HUES6 (cell line): ENCODE data around the gene DYRK1B.
"Not testable (repeated sequence)": the region's sequence is repeated elsewhere in the genome, so short reads cannot be mapped to it uniquely, and the experiment has no call there.

Experiments used
- H3K27ac ChIP-seq: 2 replicates; pipeline ENCODE4 v1.7.0; 2013; ENCODE audit warnings: low read depth, mild to moderate bottlenecking, low read length, inconsistent platforms
- H3K27me3 ChIP-seq: 2 replicates; pipeline ENCODE4 v1.6.1; 2013; ENCODE audit warnings: low read length; ENCODE audit not compliant: control insufficient read depth, insufficient read depth
- H3K36me3 ChIP-seq: 2 replicates; pipeline ENCODE4 v1.6.1; 2013; ENCODE audit warnings: low read length; ENCODE audit not compliant: control insufficient read depth, insufficient read depth
- H3K4me1 ChIP-seq: 2 replicates; pipeline ENCODE4 v1.6.1; 2013; ENCODE audit warnings: low read length; ENCODE audit not compliant: control insufficient read depth, insufficient read depth
- H3K4me3 ChIP-seq: 2 replicates; pipeline ENCODE4 v1.5.1; 2013; ENCODE audit warnings: low read depth, low read length
- H3K9ac ChIP-seq: one replicate; pipeline ENCODE4 v1.6.1; 2013; ENCODE audit warnings: mild to moderate bottlenecking, low read length
- H3K9me3 ChIP-seq: 2 replicates; pipeline ENCODE4 v1.6.1; 2013; ENCODE audit warnings: low read depth, low read length; ENCODE audit not compliant: control insufficient read depth, insufficient read depth

DYRK1B gene

GRCh38 chr19:39820696-39821095 is 13.3 kb downstream of the DYRK1B start:
- H3K27me3 ChIP-seq: no peaks in the 10 kb centered on the region
- H3K9me3 ChIP-seq: no peaks in the 10 kb centered on the region
- no peak overlapping the region for H3K4me3 ChIP-seq
- no peak overlapping the region for H3K9ac ChIP-seq
- 0 out of 2 replicates have a peak, but pooled peaks cover 3% of the 10 kb centered on the region for H3K4me1 ChIP-seq
- H3K27ac ChIP-seq: no peak overlapping the region
- no peaks in the 10 kb centered on the region for H3K36me3 ChIP-seq

DNA sequence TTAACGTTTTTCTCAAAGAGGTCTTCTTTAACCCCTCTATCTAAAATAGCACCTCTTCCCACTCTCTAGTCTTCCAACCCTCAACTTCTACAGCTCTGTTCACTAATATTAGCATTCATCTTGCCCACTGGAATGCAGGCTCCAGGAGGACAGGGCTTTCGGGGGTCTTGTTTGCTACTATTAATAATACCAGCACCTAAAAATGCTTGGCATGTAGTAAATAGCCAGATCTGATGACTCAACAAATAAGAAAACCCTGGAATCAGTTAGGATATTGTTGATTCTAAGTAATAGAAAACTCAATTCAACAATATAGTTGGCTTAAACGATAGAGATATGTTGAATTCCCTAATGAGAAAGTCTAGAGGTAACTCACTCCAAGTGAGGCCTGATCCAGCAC is 14.2 kb downstream of the DYRK1B start:
- H3K27ac ChIP-seq: no peak overlapping the region
- H3K27me3 ChIP-seq: no peaks in the 10 kb centered on the region
- no peaks in the 10 kb centered on the region for H3K36me3 ChIP-seq
- H3K9me3 ChIP-seq: no peaks in the 10 kb centered on the region
- no peak overlapping the region for H3K4me3 ChIP-seq
- no peak overlapping the region for H3K9ac ChIP-seq
- 0 out of 2 replicates have a peak, but pooled peaks cover under 1% of the 10 kb centered on the region for H3K4me1 ChIP-seq

DNA sequence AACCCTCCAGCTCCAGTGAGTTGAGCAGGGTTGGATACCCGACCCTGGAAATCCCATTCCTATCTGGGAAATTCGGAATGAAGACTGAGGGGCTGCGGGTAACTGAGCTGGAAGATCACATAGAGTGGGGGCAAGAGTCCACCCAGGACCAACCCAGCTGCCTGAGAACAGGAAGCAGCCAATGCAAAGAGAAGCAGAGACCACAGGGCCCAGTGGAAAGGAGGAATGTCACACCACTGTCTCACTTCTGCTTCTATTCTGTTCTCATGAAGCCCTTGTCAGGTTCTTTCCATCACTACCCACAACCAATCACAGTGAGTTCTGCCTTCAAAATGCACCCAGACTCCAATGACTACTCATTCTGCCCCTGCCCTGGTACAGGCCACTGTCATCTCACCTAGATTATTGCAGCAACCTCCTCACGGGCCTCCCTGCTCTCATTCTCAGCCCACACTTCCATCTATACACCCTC is 15.3 kb downstream of the DYRK1B start:
- no peaks in the 10 kb centered on the region for H3K9me3 ChIP-seq
- no peak overlapping the region for H3K27ac ChIP-seq
- no peaks in the 10 kb centered on the region for H3K36me3 ChIP-seq
- no peak overlapping the region for H3K4me3 ChIP-seq
- H3K4me1 ChIP-seq: no peaks in the 10 kb centered on the region
- H3K9ac ChIP-seq: no peak overlapping the region
- no peaks in the 10 kb centered on the region for H3K27me3 ChIP-seq

GRCh38 chr19:39817888-39818561 is 15.9 kb downstream of the DYRK1B start:
- H3K9me3 ChIP-seq: no peaks in the 10 kb centered on the region
- H3K27ac ChIP-seq: no peak overlapping the region
- no peak overlapping the region for H3K9ac ChIP-seq

GRCh38 chr19:39816287-39817048 is 17.5 kb downstream of the DYRK1B start:
- Histone ChIP-seq H3K9ac (no peak overlapping the region), H3K4me3 (no peak overlapping the region), H3K36me3 (no peaks in the 10 kb centered on the region), H3K27ac (no peak overlapping the region), H3K4me1 (no peaks in the 10 kb centered on the region), H3K27me3 (no peaks in the 10 kb centered on the region), H3K9me3 (no peaks in the 10 kb centered on the region)

More at GRCh38 chr19:39817888-39818561, 15.9 kb downstream of the DYRK1B start:
- Histone ChIP-seq H3K4me1 (no peaks in the 10 kb centered on the region), H3K27me3 (no peaks in the 10 kb centered on the region), H3K4me3 (no peak overlapping the region), H3K36me3 (no peaks in the 10 kb centered on the region)

DNA sequence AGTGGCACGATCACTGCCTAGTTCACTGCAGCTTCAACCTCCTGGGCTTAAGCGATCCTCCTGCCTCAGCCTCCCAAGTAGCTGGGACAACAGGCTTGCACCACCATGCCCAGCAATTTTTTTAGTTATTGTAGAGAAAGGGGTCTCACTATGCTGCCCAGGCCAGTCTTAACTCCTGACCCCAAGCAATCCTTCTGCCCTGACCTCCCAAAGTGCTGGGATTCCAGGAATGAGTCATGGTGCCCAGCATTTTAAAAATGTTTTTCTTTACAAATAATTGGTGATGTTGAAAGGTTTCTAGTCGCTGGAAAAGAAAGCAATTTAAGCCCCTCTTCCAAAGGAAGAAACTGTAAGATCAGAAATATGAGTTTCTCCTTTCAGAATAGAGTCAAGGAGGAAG is 19.4 kb downstream of the DYRK1B start:
- Histone ChIP-seq H3K36me3 (no peaks in the 10 kb centered on the region), H3K4me3 (no peak overlapping the region), H3K27me3 (no peaks in the 10 kb centered on the region), H3K4me1 (no peaks in the 10 kb centered on the region), H3K9me3 (no peaks in the 10 kb centered on the region), H3K27ac (no peak overlapping the region), H3K9ac (no peak overlapping the region)

DNA sequence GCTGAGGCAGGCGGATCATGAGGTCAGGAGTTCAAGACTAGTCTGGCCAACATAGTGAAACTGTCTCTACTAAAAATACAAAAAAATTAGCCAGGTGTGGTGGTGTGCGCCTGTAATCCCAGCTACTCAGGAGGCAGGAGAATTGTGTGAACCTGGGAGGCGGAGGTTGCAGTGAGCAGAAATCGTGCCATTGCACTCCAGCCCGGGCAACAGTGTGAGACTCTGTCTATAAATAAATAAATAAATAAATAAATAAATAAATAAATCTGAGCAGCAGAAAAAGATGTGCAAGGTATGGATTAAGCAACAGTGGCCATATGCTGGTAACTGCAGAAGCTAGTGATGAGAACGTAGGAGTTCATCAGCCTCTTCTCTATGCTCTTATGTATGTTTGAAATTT is 19.9 kb downstream of the DYRK1B start:
- not testable (repeated sequence) for H3K27ac ChIP-seq, H3K4me3 ChIP-seq, H3K4me1 ChIP-seq, H3K9ac ChIP-seq, H3K27me3 ChIP-seq, H3K9me3 ChIP-seq, H3K36me3 ChIP-seq

DNA sequence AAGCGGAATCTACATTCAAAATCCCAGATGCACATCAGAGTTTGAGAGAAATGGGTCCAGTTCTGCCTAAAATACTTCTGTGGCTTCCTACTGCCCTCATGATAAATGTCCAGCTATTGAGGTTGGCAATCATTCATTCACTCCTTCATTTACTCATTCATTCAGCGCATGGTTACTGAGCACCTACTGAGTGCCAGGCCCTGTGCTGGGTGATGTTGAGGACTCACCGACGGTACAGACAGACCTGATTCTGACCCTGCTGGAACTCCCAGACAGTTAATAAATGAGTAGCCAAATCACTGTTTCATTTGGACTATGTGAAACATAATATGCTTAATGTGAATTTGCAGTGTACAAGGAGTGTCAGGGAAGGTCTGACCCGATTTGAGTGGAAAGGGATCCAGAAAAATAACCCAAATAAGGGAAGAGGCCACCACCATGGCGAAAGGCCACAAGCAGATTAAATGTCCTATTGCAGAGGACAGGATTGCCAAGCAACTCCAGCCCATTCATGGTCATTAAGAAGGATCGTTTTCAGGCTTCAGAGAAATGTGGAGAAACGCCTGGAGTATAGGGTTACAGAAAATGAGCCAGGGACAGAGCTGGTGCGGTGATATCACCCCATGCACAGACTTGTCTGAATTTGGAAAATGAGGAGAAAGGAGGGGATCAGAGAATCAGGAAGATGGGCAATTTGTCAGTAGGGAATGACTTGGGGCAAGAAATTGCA is 20.5 kb downstream of the DYRK1B start:
- peaks cover 4% of the 10 kb centered on the region; the same call in 1 of the 2 replicates for H3K9me3 ChIP-seq
- no peak overlapping the region for H3K9ac ChIP-seq
- H3K4me1 ChIP-seq: no peaks in the 10 kb centered on the region
- no peak overlapping the region for H3K27ac ChIP-seq
- H3K27me3 ChIP-seq: no peaks in the 10 kb centered on the region
- H3K4me3 ChIP-seq: no peak overlapping the region
- no peaks in the 10 kb centered on the region for H3K36me3 ChIP-seq

GRCh38 chr19:39811064-39811463 is 22.9 kb downstream of the DYRK1B start:
- Histone ChIP-seq H3K9ac (no peak overlapping the region), H3K27ac (no peak overlapping the region), H3K4me1 (no peaks in the 10 kb centered on the region), H3K27me3 (no peaks in the 10 kb centered on the region), H3K36me3 (no peaks in the 10 kb centered on the region), H3K4me3 (no peak overlapping the region), H3K9me3 (peaks cover 4% of the 10 kb centered on the region; the same call in 1 of the 2 replicates)

DNA sequence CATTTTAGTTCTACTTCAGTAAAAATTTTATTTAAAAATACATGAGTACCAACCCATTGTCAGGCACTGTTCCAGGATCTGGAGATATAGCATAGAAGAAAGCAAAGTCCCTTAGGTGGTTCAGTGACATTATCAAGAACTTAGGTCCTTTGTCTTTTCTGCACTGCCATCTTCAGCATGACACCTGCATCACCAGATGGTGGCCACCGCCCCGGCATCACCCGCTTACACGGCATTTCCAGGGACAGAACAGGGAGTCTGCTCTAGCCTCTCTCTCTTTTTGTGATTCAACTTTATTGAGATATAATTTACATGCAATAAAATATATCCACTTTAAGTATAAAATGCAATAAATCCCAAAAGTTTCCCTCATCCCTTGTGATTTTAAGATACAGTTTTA is 23.5 kb downstream of the DYRK1B start:
- H3K4me3 ChIP-seq: no peak overlapping the region
- H3K9ac ChIP-seq: no peak overlapping the region
- H3K27ac ChIP-seq: no peak overlapping the region
- no peaks in the 10 kb centered on the region for H3K27me3 ChIP-seq
- peaks cover 4% of the 10 kb centered on the region; the same call in 1 of the 2 replicates for H3K9me3 ChIP-seq
- no peaks in the 10 kb centered on the region for H3K4me1 ChIP-seq
- no peaks in the 10 kb centered on the region for H3K36me3 ChIP-seq

DNA sequence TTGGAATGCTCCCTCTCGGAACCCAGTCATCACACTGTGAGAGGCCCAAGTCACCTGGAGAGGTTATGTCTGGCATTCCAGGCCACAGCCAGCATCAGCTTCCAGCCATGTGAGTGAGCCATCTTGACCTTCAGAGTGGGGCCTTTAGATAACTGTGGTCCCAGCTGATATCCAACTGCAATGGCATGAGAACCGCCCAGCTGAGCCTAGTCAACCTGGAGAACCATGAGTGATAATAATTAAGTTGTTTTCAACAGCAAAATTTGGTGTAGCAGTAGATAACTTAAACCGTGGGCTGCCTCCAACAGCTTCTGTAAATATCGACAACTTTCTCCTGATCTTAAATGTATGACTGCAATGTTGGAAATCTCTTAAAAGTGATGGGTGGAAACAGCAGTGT is 24.6 kb downstream of the DYRK1B start:
- Histone ChIP-seq H3K27me3 (no peaks in the 10 kb centered on the region), H3K9ac (no peak overlapping the region), H3K27ac (no peak overlapping the region), H3K4me3 (no peak overlapping the region), H3K36me3 (no peaks in the 10 kb centered on the region), H3K9me3 (peaks cover 4% of the 10 kb centered on the region; the same call in 1 of the 2 replicates), H3K4me1 (no peaks in the 10 kb centered on the region)
